WTC11 (cell line): ENCODE results near the gene BAIAP2. TPM values are rescaled to one million over a fixed set of nuclear protein-coding genes. Genes with fewer than 3 reads are reported as not detected.

ENCODE experiments used
- ATAC-seq: fragments of 200-7000 bp; cut with Tn5 transposase; 2 replicates; pipeline ENCODE4 v1.10.0; 2021; ENCODE audit warnings: mild to moderate bottlenecking, moderate library complexity
- CTCF ChIA-PET: fragments of 300-600 bp; sonication (Branson Sonifier 250); formaldehyde crosslinking; loops from one replicate; lab custom pipeline; 2021; ENCODE audit warnings: antibody characterized with exemption; lab: Charles Lee
- POLR2A ChIA-PET: fragments of 350-600 bp; sonication (Branson Sonifier 250); formaldehyde crosslinking; loops from one replicate; lab custom pipeline; 2021; ENCODE audit warnings: antibody characterized with exemption; lab: Charles Lee
- DNase-seq: peaks from one replicate; pipeline ENCODE4 v3.0.0; 2021; ENCODE audit warnings: low spot score
- H3K27ac Mint-ChIP-seq: 2 replicates; pipeline ENCODE4 v1.8.0; 2021; ENCODE audit warnings: mixed read lengths
- H3K27me3 Mint-ChIP-seq: 2 replicates; pipeline ENCODE4 v1.8.0; 2021; ENCODE audit warnings: low read depth, mild to moderate bottlenecking, moderate library complexity, mixed read lengths
- H3K36me3 Mint-ChIP-seq: 2 replicates; pipeline ENCODE4 v1.8.0; 2021; ENCODE audit warnings: mixed read lengths
- H3K4me1 Mint-ChIP-seq: 2 replicates; pipeline ENCODE4 v1.8.0; 2022; ENCODE audit warnings: mixed read lengths
- H3K4me3 Mint-ChIP-seq: 2 replicates; pipeline ENCODE4 v1.8.0; 2021; ENCODE audit warnings: mild to moderate bottlenecking, moderate library complexity, mixed read lengths
- H3K9me3 Mint-ChIP-seq: 2 replicates; pipeline ENCODE4 v1.8.0; 2021; ENCODE audit warnings: mixed read lengths
- ATF3 ChIP-seq: sonication (generic); formaldehyde crosslinking; conservative IDR thresholded peaks from 2 replicates; pipeline ENCODE4 v1.8.1; 2022; ENCODE audit warnings: mild to moderate bottlenecking, missing genetic modification reagents
- CREM ChIP-seq: sonication (generic); formaldehyde crosslinking; IDR thresholded peaks from 2 replicates; pipeline ENCODE4 v1.8.1; 2022; ENCODE audit warnings: mild to moderate bottlenecking, missing genetic modification reagents, moderate library complexity
- CTCF ChIP-seq: fragments of 200-600 bp; IDR thresholded peaks from 2 replicates; pipeline ENCODE4 v1.8.0; 2022; ENCODE audit warnings: antibody characterized with exemption
- E2F4 ChIP-seq: sonication (generic); formaldehyde crosslinking; IDR thresholded peaks from 2 replicates; pipeline ENCODE4 v1.8.1; 2022; ENCODE audit warnings: low read depth, mild to moderate bottlenecking, moderate library complexity, missing genetic modification reagents, borderline replicate concordance
- FOXP1 ChIP-seq: sonication (generic); formaldehyde crosslinking; IDR thresholded peaks from 2 replicates; pipeline ENCODE4 v1.8.0; 2022; ENCODE audit warnings: missing genetic modification reagents, mild to moderate bottlenecking, moderate library complexity, borderline replicate concordance
- GABPB1 ChIP-seq: sonication (generic); formaldehyde crosslinking; IDR thresholded peaks from 2 replicates; pipeline ENCODE4 v1.8.1; 2023; ENCODE audit warnings: mild to moderate bottlenecking, missing genetic modification reagents
- GRHL2 ChIP-seq: fragments of 250-450 bp; sonication (Bioruptor Pico); IDR thresholded peaks from 2 replicates; pipeline ENCODE4 v1.8.0; 2022; ENCODE audit warnings: mild to moderate bottlenecking, moderate library complexity; ENCODE audit not compliant: insufficient replicate concordance, severe bottlenecking
- HMGA2 ChIP-seq: fragments of 250-450 bp; sonication (Bioruptor Pico); IDR thresholded peaks from 2 replicates; pipeline ENCODE4 v1.4.0; 2021; ENCODE audit warnings: mild to moderate bottlenecking, moderate library complexity
- HMGXB4 ChIP-seq: sonication (generic); formaldehyde crosslinking; IDR thresholded peaks from 2 replicates; pipeline ENCODE4 v1.8.1; 2023; ENCODE audit warnings: mild to moderate bottlenecking, moderate library complexity, missing genetic modification reagents
- JUN ChIP-seq: sonication (generic); formaldehyde crosslinking; IDR thresholded peaks from 2 replicates; pipeline ENCODE4 v1.8.0; 2023; ENCODE audit warnings: mild to moderate bottlenecking, missing genetic modification reagents
- MAX ChIP-seq: sonication (generic); formaldehyde crosslinking; IDR thresholded peaks from 2 replicates; pipeline ENCODE4 v1.8.0; 2022; ENCODE audit warnings: mild to moderate bottlenecking, missing genetic modification reagents
- NFATC4 ChIP-seq: fragments of 250-450 bp; sonication (Bioruptor Pico); IDR thresholded peaks from 2 replicates; pipeline ENCODE4 v1.9.0; 2021; ENCODE audit warnings: mild to moderate bottlenecking
- NFE2L1 ChIP-seq: sonication (generic); formaldehyde crosslinking; IDR thresholded peaks from 2 replicates; pipeline ENCODE4 v1.8.1; 2023; ENCODE audit warnings: missing genetic modification reagents
- SOX15 ChIP-seq: fragments of 250-450 bp; sonication (Bioruptor Pico); IDR thresholded peaks from 2 replicates; pipeline ENCODE4 v1.9.0; 2021; ENCODE audit warnings: mild to moderate bottlenecking
- STAT6 ChIP-seq: sonication (generic); formaldehyde crosslinking; conservative IDR thresholded peaks from 2 replicates; pipeline ENCODE4 v1.8.1; 2023; ENCODE audit warnings: mild to moderate bottlenecking, low read depth, missing genetic modification reagents, moderate library complexity
- TEAD1 ChIP-seq: sonication (generic); formaldehyde crosslinking; IDR thresholded peaks from 2 replicates; pipeline ENCODE4 v1.8.0; 2022; ENCODE audit warnings: mild to moderate bottlenecking, missing genetic modification reagents
- TP53 ChIP-seq: sonication (generic); formaldehyde crosslinking; IDR thresholded peaks from 2 replicates; pipeline ENCODE4 v1.8.1; 2023; ENCODE audit warnings: mild to moderate bottlenecking, missing genetic modification reagents
- ZBTB43 ChIP-seq: sonication (generic); formaldehyde crosslinking; IDR thresholded peaks from 2 replicates; pipeline ENCODE4 v1.8.1; 2023; ENCODE audit warnings: mild to moderate bottlenecking, missing genetic modification reagents
- ZMAT4 ChIP-seq: fragments of 250-450 bp; sonication (Bioruptor Pico); IDR thresholded peaks from 2 replicates; pipeline ENCODE4 v1.9.0; 2021; ENCODE audit warnings: mild to moderate bottlenecking
- total RNA-seq: library from RNA; stranded (reverse); gene quantifications from 3 replicates; pipeline ENCODE4 v1.2.3, GENCODE V29; 2021

Gene BAIAP2
- total RNA-seq, 1 experiment from 2014 or later = 20.7 TPM

- CTCF ChIA-PET = interaction anchor here (0.7 to 1.0 kb wide), 4 partner anchors 16 to 237 kb away, joined by 3 to 5 read pairs (median 3); no protein-coding TSS in a partner anchor
- POLR2A ChIA-PET = interaction anchor here (0.9 kb wide), 1 partner anchor 32 kb away, joined by 4 read pairs; no protein-coding TSS in a partner anchor
- Mint-ChIP-seq H3K9me3 (peaks cover 7% of the 10 kb centered on the region), H3K36me3 (no peaks in the 10 kb centered on the region), H3K27ac (no peak overlapping the region), H3K4me1 (peaks cover 13% of the 10 kb centered on the region), H3K4me3 (no peak overlapping the region), H3K27me3 (no peaks in the 10 kb centered on the region)
- no peak for DNase-seq
- ATAC-seq = no peak
- TF ChIP-seq GABPB1 (CRISPR knock-in tag) (no peak), HMGA2 (no peak), GRHL2 (no peak), ZMAT4 (no peak), NFATC4 (CRISPR knock-in tag) (no peak), ATF3 (no peak), E2F4 (no peak), STAT6 (CRISPR knock-in tag) (no peak), ZBTB43 (CRISPR knock-in tag) (no peak), TP53 (CRISPR knock-in tag) (no peak), CTCF (no peak), TEAD1 (CRISPR knock-in tag) (no peak), NFE2L1 (CRISPR knock-in tag) (no peak), HMGXB4 (no peak), JUN (CRISPR knock-in tag) (no peak), CREM (CRISPR knock-in tag) (no peak), MAX (CRISPR knock-in tag) (no peak), FOXP1 (CRISPR knock-in tag) (no peak), SOX15 (CRISPR knock-in tag) (no peak)
These were observed 14.5 kb upstream of the BAIAP2 start for GRCh38 chr17:81020443-81020766.
